HCT116 (cell line): ENCODE results near the gene SDCBP2. TPM values are rescaled to one million over a fixed set of nuclear protein-coding genes. Genes with fewer than 3 reads are reported as not detected.
A peak's percentile ranks its signal among the peaks of the same experiment; 100 is the strongest.

Experiments used
- ATAC-seq: fragments of 200-7000 bp; cut with Tn5 transposase; 2 replicates; pipeline ENCODE4 v1.9.1; 2020; ENCODE audit warnings: mild to moderate bottlenecking, moderate library complexity
- BruUV-seq: library from RNA; stranded (reverse); fragments of 400-500 nt; replicated peaks from 2 replicates; lab custom pipeline; 2021; lab: Mats Ljungman, UMichigan
- CTCF ChIA-PET: fragments of 300-600 bp; sonication (Branson Sonifier 250); formaldehyde crosslinking; loops from one replicate; lab custom pipeline; 2021; ENCODE audit warnings: antibody characterized with exemption; lab: Charles Lee
- POLR2A ChIA-PET: fragments of 300-600, 350-600 bp; sonication (Branson Sonifier 250); formaldehyde crosslinking; loops from one replicate; lab custom pipeline; 2021; ENCODE audit warnings: antibody characterized with exemption; lab: Charles Lee
- RAD21 ChIA-PET, 2 experiments: fragments of 300-600 bp; sonication (Branson Sonifier 250); formaldehyde crosslinking; loops; one replicate each; lab custom pipeline; 2023; ENCODE audit warnings: low total read pairs in 2 of 2; ENCODE audit not compliant: uncharacterized antibody in 2 of 2, unreplicated experiment in 2 of 2, low non-redundant PET in 1 of 2; lab: Charles Lee
- DNase-seq: peaks from one replicate; pipeline ENCODE4 v3.0.0-alpha.2; 2010; ENCODE audit warnings: low read depth, low spot score
- H2AFZ ChIP-seq: fragments of 200-600 bp; shearing (Covaris generic), sonication (generic); 2 replicates; pipeline ENCODE4 v1.6.1; 2017; ENCODE audit warnings: low read depth, mixed run types, mixed read lengths, antibody characterized with exemption, low read length; ENCODE audit not compliant: poor library complexity, severe bottlenecking
- H3K27ac ChIP-seq: 2 replicates; pipeline ENCODE4 v1.5.1; 2012; ENCODE audit warnings: low read depth, low read length
- H3K27me3 ChIP-seq: fragments of 200-600 bp; sonication (generic); 2 replicates; pipeline ENCODE4 v1.6.1; 2016; ENCODE audit warnings: mixed run types, low read length, mixed read lengths; ENCODE audit not compliant: insufficient read depth
- H3K36me3 ChIP-seq, 2 experiments: fragments of 200-500 bp in 1 of 2; fragments of 200-600 bp in 1 of 2; sonication (Bioruptor generic) in 1 of 2; sonication (generic) in 1 of 2; 2 replicates each; pipeline versions ENCODE4 v1.5.1 to v1.6.1; 2014 to 2016; ENCODE audit warnings: low read length in 2 of 2, inconsistent platforms in 1 of 2, mixed read lengths in 1 of 2, mixed run types in 1 of 2; ENCODE audit not compliant: insufficient read depth in 2 of 2, control insufficient read depth in 1 of 2
- H3K4me1 ChIP-seq, 2 experiments: fragments of 200-600 bp in 1 of 2; sonication (generic) in 1 of 2; 2 replicates each; pipeline versions ENCODE4 v1.5.1 to v1.6.1; 2012 to 2017; ENCODE audit warnings: low read length in 2 of 2, inconsistent platforms in 1 of 2, mild to moderate bottlenecking in 1 of 2, mixed read lengths in 1 of 2, mixed run types in 1 of 2, moderate library complexity in 1 of 2; ENCODE audit not compliant: insufficient read depth in 2 of 2, control insufficient read depth in 1 of 2
- H3K4me2 ChIP-seq: fragments of 200-600 bp; sonication (generic); 2 replicates; pipeline ENCODE4 v1.6.1; 2017; ENCODE audit warnings: mixed run types, low read length, mixed read lengths
- H3K4me3 ChIP-seq, 2 experiments: fragments of 200-600 bp in 1 of 2; sonication (generic) in 1 of 2; replicated peaks in 1 of 2; 2 replicates each; pipeline ENCODE4 v1.5.1; 2011 to 2016; ENCODE audit warnings: low read length in 2 of 2, control low read depth in 1 of 2, low read depth in 1 of 2, mild to moderate bottlenecking in 1 of 2, mixed read lengths in 1 of 2, mixed run types in 1 of 2
- H3K79me2 ChIP-seq: fragments of 200-600 bp; sonication (generic); 2 replicates; pipeline ENCODE4 v1.6.1; 2017; ENCODE audit warnings: mild to moderate bottlenecking, mixed run types, low read length, moderate library complexity, mixed read lengths; ENCODE audit not compliant: insufficient read depth
- H3K9ac ChIP-seq: fragments of 200-600 bp; sonication (generic); 2 replicates; pipeline ENCODE4 v1.6.1; 2016; ENCODE audit warnings: low read length, mixed read lengths
- H3K9me2 ChIP-seq: fragments of 200-600 bp; sonication (generic), shearing (Covaris generic); 2 replicates; pipeline ENCODE4 v1.6.1; 2017; ENCODE audit warnings: mixed run types, mild to moderate bottlenecking, moderate library complexity; ENCODE audit not compliant: insufficient read depth
- H3K9me3 ChIP-seq, 2 experiments: fragments of 200-500 bp in 1 of 2; fragments of 200-600 bp in 1 of 2; sonication (Bioruptor generic) in 1 of 2; sonication (generic) in 1 of 2; 2 replicates each; pipeline ENCODE4 v1.6.1; 2014 to 2017; ENCODE audit warnings: low read length in 2 of 2, mixed read lengths in 2 of 2, inconsistent platforms in 1 of 2, low read depth in 1 of 2, mild to moderate bottlenecking in 1 of 2, mixed run types in 1 of 2, moderate library complexity in 1 of 2; ENCODE audit not compliant: control insufficient read depth in 1 of 2, insufficient read depth in 1 of 2
- H4K20me1 ChIP-seq: fragments of 200-600 bp; sonication (generic), shearing (Covaris generic); 2 replicates; pipeline ENCODE4 v1.6.1; 2017; ENCODE audit warnings: mixed run types, mild to moderate bottlenecking, moderate library complexity; ENCODE audit not compliant: insufficient read depth
- EZH2 ChIP-seq: fragments of 200-600 bp; sonication (generic); IDR thresholded peaks from 2 replicates; pipeline ENCODE4 v1.6.1; 2017; ENCODE audit warnings: antibody characterized with exemption, mixed run types
- POLR2AphosphoS5 ChIP-seq: IDR thresholded peaks from 2 replicates; pipeline ENCODE4 v1.6.1; 2011; ENCODE audit warnings: mild to moderate bottlenecking, low read depth, low read length, moderate library complexity
- RAD21 ChIP-seq: IDR thresholded peaks from 2 replicates; pipeline ENCODE4 v1.6.1; 2012; ENCODE audit warnings: low read depth, mild to moderate bottlenecking
- SP1 ChIP-seq: IDR thresholded peaks from 2 replicates; pipeline ENCODE4 v1.6.1; 2012; ENCODE audit warnings: low read depth
- ZFX ChIP-seq: fragments of 450-650 bp; IDR thresholded peaks from 2 replicates; pipeline ENCODE4 v1.6.1; 2017
- intact Hi-C: fragments of 100-400 bp; cut with micrococcal nuclease; formaldehyde crosslinking; loops from 2 replicates; pipeline ENCODE4 v1.10.0; 2022
- total RNA-seq: library from RNA; stranded (reverse); gene quantifications from one replicate; pipeline ENCODE4 v1.2.1, GENCODE V29; 2021; ENCODE audit not compliant: unreplicated experiment
- TF ChIP-seq, protein P1 (sequence below), 3 experiments: fragments of 200-600 bp in 1 of 3; sonication (generic) in 1 of 3; IDR thresholded peaks in 2 of 3; conservative IDR thresholded peaks in 1 of 3; 2 replicates each; pipeline ENCODE4 v1.5.1; 2012 to 2017; ENCODE audit warnings: low read depth in 2 of 3, low read length in 2 of 3, antibody characterized with exemption in 1 of 3, borderline replicate concordance in 1 of 3, control low read depth in 1 of 3, mild to moderate bottlenecking in 1 of 3, mixed read lengths in 1 of 3, mixed run types in 1 of 3, moderate library complexity in 1 of 3; ENCODE audit not compliant: insufficient read depth in 1 of 3

Gene SDCBP2
- total RNA-seq, 1 experiment from 2014 or later: 3.4 TPM

DNA sequence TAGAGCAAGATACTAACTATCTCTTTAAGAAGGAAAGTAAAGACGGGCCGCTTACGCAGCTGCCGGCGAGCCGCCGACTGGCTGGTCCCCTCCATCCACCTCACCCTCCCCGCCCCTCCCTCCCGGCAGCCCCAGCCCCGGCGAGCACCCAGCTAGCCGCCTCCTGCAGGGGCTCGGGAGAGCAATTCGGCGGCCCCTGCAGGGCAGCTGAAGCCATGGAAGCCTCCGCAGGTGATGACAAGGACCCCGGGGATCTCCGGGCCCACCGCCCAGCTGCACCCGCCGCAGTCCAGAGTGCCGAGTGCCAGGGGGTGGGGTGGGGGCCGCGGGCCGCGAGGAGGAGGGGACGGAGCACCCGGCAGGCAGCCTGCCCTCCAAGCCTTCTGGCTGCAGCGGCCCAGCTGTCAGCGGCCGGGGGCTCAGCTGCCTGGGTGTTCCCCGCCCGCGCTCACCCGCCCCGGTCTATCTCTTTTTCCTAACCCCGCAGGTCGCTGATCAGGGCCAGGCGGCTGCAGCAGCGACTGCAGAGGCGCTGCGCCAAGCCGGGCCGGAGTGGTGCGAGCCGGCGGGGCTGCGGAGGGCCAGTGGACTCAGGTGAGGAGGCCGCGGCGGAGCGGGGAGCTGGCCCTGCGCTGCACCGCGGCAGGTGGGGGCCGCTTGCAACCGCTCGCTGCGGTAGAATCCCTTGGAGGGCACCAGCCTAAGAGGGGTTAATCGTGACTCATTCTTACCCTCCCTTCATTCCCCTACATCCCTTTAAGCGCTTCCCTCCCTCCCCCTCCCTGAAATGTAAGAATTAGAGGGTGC is 62.6 kb downstream of the SDCBP2 start, which contains the start of gene SNPH:
Gene SNPH, plus strand, starts transcription at position 128 of the 807 bp plus-strand sequence. CDS start 29,946 bp downstream, outside the sequence.
- Histone ChIP-seq H3K9ac (peak within 1 kb of the TSS; percentile 39), H3K36me3 (no peaks in the 10 kb centered on the region), H3K27ac (peak within 1 kb of the TSS; percentile 38; the same call in 1 of the 2 replicates), H3K9me2 (no peaks in the 10 kb centered on the region; the same call in 1 of the 2 replicates), H3K79me2 (no peaks in the 10 kb centered on the region), H3K27me3 (no peaks in the 10 kb centered on the region), H4K20me1 (no peaks in the 10 kb centered on the region), H3K4me3 (peak within 1 kb of the TSS; percentile 57 to 70), H3K9me3 (no peaks in the 10 kb centered on the region), H3K4me1 (peaks cover 6 to 21% of the 10 kb centered on the region in 2 experiments; a peak in 3 of 4 replicates), H3K4me2 (peak within 1 kb of the TSS; percentile 75), H2AFZ (peak within 1 kb of the TSS; percentile 44)
- DNase-seq (peak; percentile 53), ATAC-seq (peak; percentile 93)
- ChIA-PET RAD21 (interaction anchor here in 1 of 2 experiments (0.6 kb wide), 1 partner anchor 23 kb away, joined by 3 read pairs; no protein-coding TSS in a partner anchor), CTCF (no interaction called here), POLR2A (interaction anchor here (0.6 to 1.4 kb wide), 5 partner anchors 8 to 188 kb away, joined by 3 to 5 read pairs (median 3); no protein-coding TSS in a partner anchor)
- TF ChIP-seq RAD21 (no peak), ZFX (peak; percentile 50; the same call in 1 of the 2 replicates), POLR2AphosphoS5 (0 out of 2 replicates have a peak, but pooled peaks have one; percentile 25), EZH2 (no peak), SP1 (peak; percentile 16; the same call in 1 of the 2 replicates)
- TF ChIP-seq, protein P1, sequence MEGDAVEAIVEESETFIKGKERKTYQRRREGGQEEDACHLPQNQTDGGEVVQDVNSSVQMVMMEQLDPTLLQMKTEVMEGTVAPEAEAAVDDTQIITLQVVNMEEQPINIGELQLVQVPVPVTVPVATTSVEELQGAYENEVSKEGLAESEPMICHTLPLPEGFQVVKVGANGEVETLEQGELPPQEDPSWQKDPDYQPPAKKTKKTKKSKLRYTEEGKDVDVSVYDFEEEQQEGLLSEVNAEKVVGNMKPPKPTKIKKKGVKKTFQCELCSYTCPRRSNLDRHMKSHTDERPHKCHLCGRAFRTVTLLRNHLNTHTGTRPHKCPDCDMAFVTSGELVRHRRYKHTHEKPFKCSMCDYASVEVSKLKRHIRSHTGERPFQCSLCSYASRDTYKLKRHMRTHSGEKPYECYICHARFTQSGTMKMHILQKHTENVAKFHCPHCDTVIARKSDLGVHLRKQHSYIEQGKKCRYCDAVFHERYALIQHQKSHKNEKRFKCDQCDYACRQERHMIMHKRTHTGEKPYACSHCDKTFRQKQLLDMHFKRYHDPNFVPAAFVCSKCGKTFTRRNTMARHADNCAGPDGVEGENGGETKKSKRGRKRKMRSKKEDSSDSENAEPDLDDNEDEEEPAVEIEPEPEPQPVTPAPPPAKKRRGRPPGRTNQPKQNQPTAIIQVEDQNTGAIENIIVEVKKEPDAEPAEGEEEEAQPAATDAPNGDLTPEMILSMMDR (IDR thresholded peaks at IDR 0.05 in 2 of 3, conservative IDR thresholded peaks at IDR 0.05 in 1 of 3; ENCODE audit: borderline replicate concordance in 1 of 3, insufficient read depth in 1 of 3, low read depth in 2 of 3, low read length in 2 of 3): no peak
- intact Hi-C loops: no loop called here
- no TSS peak for BruUV-seq
